ENCODE results near the gene CCNY. TPM values are rescaled to one million over a fixed set of nuclear protein-coding genes. Genes with fewer than 3 reads are reported as not detected.

CCNY gene
- total RNA-seq, 2 donors from 2014 or later = 60.5 to 65.9 TPM

- Mint-ChIP-seq H3K4me3 (no peak overlapping the region), H3K4me1 (peaks cover 4% of the 10 kb centered on the region), H3K9me3 (no peaks in the 10 kb centered on the region), H3K27me3 (ENCODE audit: insufficient read depth) (no peaks in the 10 kb centered on the region), H3K36me3 (ENCODE audit: low read depth) (peaks cover 6% of the 10 kb centered on the region), H3K27ac (no peak overlapping the region)
- DNase-seq = no peak
- 94 to 98% methylated on average over 6 to 8 of the region's 8 CpGs for WGBS, 2 experiments (ENCODE audit: insufficient coverage in 1 of 2, insufficient read length in 1 of 2)
- no peak overlapping the region for H3K27ac ChIP-seq (ENCODE audit: low read depth, low read length)
- H3K9ac ChIP-seq (ENCODE audit: extremely low read depth, low read length, poor library complexity, severe bottlenecking) = no peak overlapping the region
- no peaks in the 10 kb centered on the region for H3K27me3 ChIP-seq (ENCODE audit: control insufficient read depth, insufficient read depth, low read length, poor library complexity, severe bottlenecking)
- no peaks in the 10 kb centered on the region for H3K4me1 ChIP-seq (ENCODE audit: control insufficient read depth, insufficient read depth, low read length)
- H3K9me3 ChIP-seq (ENCODE audit: control insufficient read depth, low read length) = peaks cover 4% of the 10 kb centered on the region
- H3K4me3 ChIP-seq (ENCODE audit: low read length) = no peak overlapping the region
- H3K36me3 ChIP-seq (ENCODE audit: control insufficient read depth, insufficient read depth, low read length) = peaks cover 13% of the 10 kb centered on the region
- TF ChIP-seq CTCF (conservative IDR thresholded peaks at IDR 0.05) = no peak
These were observed 174.6 kb downstream of the CCNY start for GRCh38 chr10:35510891-35511290.

DNA sequence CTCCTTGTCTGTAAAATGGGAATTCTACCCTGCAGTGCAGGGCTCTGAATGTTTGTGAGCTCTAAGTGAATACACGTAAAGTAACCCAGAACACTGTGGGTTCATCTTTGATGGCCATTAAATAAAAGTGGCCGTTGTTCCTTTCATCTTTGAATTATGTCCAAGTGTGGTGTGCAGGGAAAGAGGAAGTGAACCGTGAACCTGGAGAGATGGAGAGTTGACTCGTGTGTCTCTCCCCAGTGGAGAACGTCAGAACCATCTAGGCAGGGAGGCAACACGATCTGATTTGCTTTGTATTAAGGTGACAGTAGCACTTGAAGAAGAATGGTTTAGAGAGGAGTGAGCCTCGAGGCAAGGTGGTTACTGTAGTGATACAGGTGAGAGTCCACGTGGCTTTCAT, 175.3 kb downstream of the CCNY start:
- DNase-seq = no peak
- peaks cover 3% of the 10 kb centered on the region for H3K9me3 Mint-ChIP-seq
- no peaks in the 10 kb centered on the region for H3K27me3 Mint-ChIP-seq (ENCODE audit: insufficient read depth)
- H3K27ac Mint-ChIP-seq = no peak overlapping the region
- peaks cover 13% of the 10 kb centered on the region for H3K36me3 ChIP-seq (ENCODE audit: control insufficient read depth, insufficient read depth, low read length)
- H3K9ac ChIP-seq (ENCODE audit: extremely low read depth, low read length, poor library complexity, severe bottlenecking) = no peak overlapping the region
- H3K27ac ChIP-seq (ENCODE audit: low read depth, low read length) = no peak overlapping the region
- peaks cover 8% of the 10 kb centered on the region for H3K4me1 Mint-ChIP-seq
- WGBS, 2 experiments (ENCODE audit: insufficient coverage in 1 of 2, insufficient read length in 1 of 2) = 92 to 98% methylated on average over 7 to 8 of the region's 8 CpGs
- H3K36me3 Mint-ChIP-seq (ENCODE audit: low read depth) = peaks cover 10% of the 10 kb centered on the region
- H3K4me1 ChIP-seq (ENCODE audit: control insufficient read depth, insufficient read depth, low read length) = no peaks in the 10 kb centered on the region
- peaks cover 12% of the 10 kb centered on the region for H3K9me3 ChIP-seq (ENCODE audit: control insufficient read depth, low read length)
- H3K4me3 Mint-ChIP-seq = no peak overlapping the region
- no peaks in the 10 kb centered on the region for H3K27me3 ChIP-seq (ENCODE audit: control insufficient read depth, insufficient read depth, low read length, poor library complexity, severe bottlenecking)
- no peak for TF ChIP-seq CTCF (conservative IDR thresholded peaks at IDR 0.05)
- H3K4me3 ChIP-seq (ENCODE audit: low read length) = no peak overlapping the region

DNA sequence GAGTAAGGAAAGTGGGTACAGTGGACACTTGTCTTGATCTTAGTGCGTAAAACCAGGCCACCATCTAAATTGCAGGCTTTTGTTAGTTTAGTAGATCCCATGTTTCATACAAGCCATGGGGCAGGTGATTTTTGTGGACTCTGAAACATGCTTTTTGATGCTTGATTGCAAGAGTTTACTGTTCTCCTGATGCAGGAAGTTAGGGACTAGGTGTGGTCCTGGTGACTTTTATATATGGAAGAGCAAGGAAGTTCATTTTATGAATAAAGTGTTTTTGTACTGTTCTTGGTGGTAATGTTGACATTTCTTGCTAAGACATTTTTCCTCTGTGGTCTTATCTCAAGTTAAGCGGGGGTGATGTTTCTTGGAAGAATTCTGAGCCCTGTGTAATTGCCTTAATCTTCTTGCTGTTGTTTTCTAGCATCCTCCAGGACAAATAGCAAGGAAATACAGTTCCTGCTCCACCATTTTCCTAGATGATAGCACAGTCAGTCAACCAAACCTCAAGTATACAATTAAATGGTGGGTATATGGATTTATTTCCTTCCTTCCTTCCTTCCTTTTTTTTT, 179.9 kb downstream of the CCNY start:
- H3K27ac Mint-ChIP-seq = no peak overlapping the region
- H3K4me3 Mint-ChIP-seq = no peak overlapping the region
- peaks cover 3% of the 10 kb centered on the region for H3K4me1 ChIP-seq (ENCODE audit: control insufficient read depth, insufficient read depth, low read length)
- peaks cover 6% of the 10 kb centered on the region for H3K4me1 Mint-ChIP-seq
- TF ChIP-seq CTCF (conservative IDR thresholded peaks at IDR 0.05) = no peak
- DNase-seq = no peak
- peaks cover 25% of the 10 kb centered on the region for H3K9me3 Mint-ChIP-seq
- no peak overlapping the region for H3K4me3 ChIP-seq (ENCODE audit: low read length)
- no peaks in the 10 kb centered on the region for H3K27me3 ChIP-seq (ENCODE audit: control insufficient read depth, insufficient read depth, low read length, poor library complexity, severe bottlenecking)
- WGBS, 2 experiments (ENCODE audit: insufficient coverage in 1 of 2, insufficient read length in 1 of 2) = 89 to 100% methylated on average over 1 to 2 of the region's 2 CpGs
- no peak overlapping the region for H3K9ac ChIP-seq (ENCODE audit: extremely low read depth, low read length, poor library complexity, severe bottlenecking)
- H3K36me3 ChIP-seq (ENCODE audit: control insufficient read depth, insufficient read depth, low read length) = peaks cover 24% of the 10 kb centered on the region
- H3K36me3 Mint-ChIP-seq (ENCODE audit: low read depth) = peaks cover 20% of the 10 kb centered on the region
- no peak overlapping the region for H3K27ac ChIP-seq (ENCODE audit: low read depth, low read length)
- peaks cover 43% of the 10 kb centered on the region for H3K9me3 ChIP-seq (ENCODE audit: control insufficient read depth, low read length)
- H3K27me3 Mint-ChIP-seq (ENCODE audit: insufficient read depth) = no peaks in the 10 kb centered on the region
